Measurements from ENCODE around the gene GART. TPM values are rescaled to one million over a fixed set of nuclear protein-coding genes. Genes with fewer than 3 reads are reported as not detected.

The GART gene
- total RNA-seq, 1 donor from 2014 or later = 55.8 TPM

- ATAC-seq (peak; percentile 6), DNase-seq (no peak)
- H3K36me3 ChIP-seq = peaks cover 89% of the 10 kb centered on the region
- H3K27ac ChIP-seq = no peak overlapping the region
- peaks cover 17% of the 10 kb centered on the region for H3K4me1 ChIP-seq
- no peak overlapping the region for H3K4me3 ChIP-seq
- no peaks in the 10 kb centered on the region for H3K27me3 ChIP-seq
- intact Hi-C loops (cut with DNase I) = no loop called here
- no peak for TF ChIP-seq CTCF (IDR thresholded peaks at IDR 0.05)
- no peaks in the 10 kb centered on the region for H3K9me3 ChIP-seq
These were observed 8.2 kb upstream of the GART start for GRCh38 chr21:33549848-33550771.

GRCh38 chr21:33546086-33546485, 4.2 kb upstream of the GART start:
- DNase-seq = no peak
- no peak for TF ChIP-seq CTCF (IDR thresholded peaks at IDR 0.05)
- Histone ChIP-seq H3K27ac (no peak overlapping the region), H3K4me1 (peaks cover 23% of the 10 kb centered on the region), H3K27me3 (no peaks in the 10 kb centered on the region), H3K9me3 (no peaks in the 10 kb centered on the region), H3K4me3 (no peak overlapping the region), H3K36me3 (peaks cover 50% of the 10 kb centered on the region)
- ATAC-seq = no peak
- intact Hi-C loops (cut with DNase I) = no loop called here

GRCh38 chr21:33544451-33545195, 2.7 kb upstream of the GART start:
- no peak for ATAC-seq
- Histone ChIP-seq H3K4me3 (peak overlapping the region; percentile 87), H3K4me1 (peaks cover 33% of the 10 kb centered on the region)

GRCh38 chr21:33543505-33544129, 1.7 kb upstream of the GART start:
- intact Hi-C loops (cut with DNase I) = no loop called here
- ATAC-seq (peak; percentile 51), DNase-seq (peak; percentile 91)
- H3K4me1 ChIP-seq = peaks cover 33% of the 10 kb centered on the region
- no peaks in the 10 kb centered on the region for H3K9me3 ChIP-seq
- H3K36me3 ChIP-seq = peaks cover 29% of the 10 kb centered on the region
- H3K4me3 ChIP-seq = peak overlapping the region; percentile 87
- peak overlapping the region; percentile 100 for H3K27ac ChIP-seq
- TF ChIP-seq CTCF (IDR thresholded peaks at IDR 0.05) = no peak
- H3K27me3 ChIP-seq = no peaks in the 10 kb centered on the region

More at GRCh38 chr21:33544451-33545195, 2.7 kb upstream of the GART start:
- DNase-seq = no peak
- no peaks in the 10 kb centered on the region for H3K27me3 ChIP-seq
- H3K9me3 ChIP-seq = no peaks in the 10 kb centered on the region
- H3K36me3 ChIP-seq = peaks cover 35% of the 10 kb centered on the region
- intact Hi-C loops (cut with DNase I) = no loop called here
- TF ChIP-seq CTCF (IDR thresholded peaks at IDR 0.05) = no peak
- peak overlapping the region; percentile 100 for H3K27ac ChIP-seq

DNA sequence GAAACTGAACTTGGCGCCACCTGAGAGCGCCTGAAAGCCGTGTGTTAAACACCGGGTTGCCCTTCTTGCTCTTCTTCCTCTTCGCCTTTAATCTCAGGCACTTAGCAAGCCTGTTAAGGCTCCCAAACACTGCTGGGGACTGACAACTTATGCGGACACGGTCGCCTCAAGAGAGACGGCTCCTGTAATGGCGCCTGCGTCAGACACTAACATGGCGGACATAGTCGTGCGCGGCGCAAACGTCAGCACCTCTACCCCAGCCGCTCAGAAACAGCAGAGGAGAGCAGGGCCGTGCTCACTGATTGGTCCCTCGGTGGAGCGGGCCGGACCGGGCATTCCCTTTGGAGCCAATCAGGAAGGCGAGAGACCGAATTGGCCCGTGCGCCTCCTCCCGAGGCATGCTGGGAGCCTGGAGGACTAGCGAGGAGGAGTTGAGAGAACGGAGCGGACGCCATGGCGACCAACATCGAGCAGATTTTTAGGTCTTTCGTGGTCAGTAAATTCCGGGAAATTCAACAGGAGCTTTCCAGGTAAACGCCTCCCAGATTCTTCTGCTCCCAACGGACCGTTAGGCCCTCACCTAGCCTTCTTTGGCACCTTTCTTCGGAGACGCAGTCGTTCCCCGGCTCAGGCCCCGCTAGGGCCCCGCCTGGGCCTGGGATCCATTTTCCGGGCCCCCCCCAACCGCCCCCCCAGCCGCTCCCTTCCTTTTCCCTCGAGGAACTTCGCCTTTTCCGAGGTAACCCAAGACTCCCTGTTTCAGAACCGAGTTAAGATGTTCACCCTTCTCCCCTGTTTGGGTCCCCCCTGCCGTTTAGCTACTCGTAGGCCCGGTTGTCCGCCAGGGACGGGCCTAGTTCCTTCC, 955 bp upstream of the GART start, which contains the start of gene SON:
Gene SON (plus strand): TSS at position 399 of the 865 bp plus-strand sequence. CDS start 55 bp downstream, at position 454.
- DNase-seq (peak; percentile 99), ATAC-seq (peak; percentile 98)
- Histone ChIP-seq H3K27ac (peak within 1 kb of the TSS; percentile 100), H3K4me3 (peak within 1 kb of the TSS; percentile 87), H3K4me1 (peaks cover 33% of the 10 kb centered on the region), H3K36me3 (peaks cover 29% of the 10 kb centered on the region), H3K9me3 (no peaks in the 10 kb centered on the region), H3K27me3 (no peaks in the 10 kb centered on the region)
- no peak for TF ChIP-seq CTCF (IDR thresholded peaks at IDR 0.05)
- intact Hi-C loops (cut with DNase I) = no loop called here

Measured in upper lobe of right lung (tissue), 1 donor.